Smooth muscle cell (in vitro differentiated cells): ENCODE data around the gene SERPINE1. TPM values are rescaled to one million over a fixed set of nuclear protein-coding genes. Genes with fewer than 3 reads are reported as not detected.
"Not testable (repeated sequence)": the region's sequence is repeated elsewhere in the genome, so short reads cannot be mapped to it uniquely, and the experiment has no call there.

Experiments used
- DNase-seq: peaks from one replicate; lab custom pipeline; 2025; ENCODE audit not compliant: unreplicated experiment; lab: John Stamatoyannopoulos, UW
- H2AFZ ChIP-seq: fragments of 200-600 bp; sonication (generic); 2 replicates; pipeline ENCODE4 v1.6.0; 2016; ENCODE audit warnings: antibody characterized with exemption, low read depth, mild to moderate bottlenecking
- H3F3A ChIP-seq: fragments of 200-600 bp; sonication (generic); 2 replicates; pipeline ENCODE4 v1.6.0; 2017; ENCODE audit warnings: antibody characterized with exemption, low read depth
- H3K27ac ChIP-seq: fragments of 200-600 bp; sonication (generic); 2 replicates; pipeline ENCODE4 v1.5.1; 2016; ENCODE audit warnings: low read depth, mild to moderate bottlenecking
- H3K27me3 ChIP-seq: fragments of 200-600 bp; sonication (generic); 2 replicates; pipeline ENCODE4 v1.6.1; 2016; ENCODE audit warnings: low read depth, mild to moderate bottlenecking
- H3K36me3 ChIP-seq: fragments of 200-600 bp; sonication (generic); 2 replicates; pipeline ENCODE4 v1.5.1; 2016; ENCODE audit warnings: low read depth
- H3K4me1 ChIP-seq: fragments of 200-600 bp; sonication (generic); 2 replicates; pipeline ENCODE4 v1.5.1; 2016; ENCODE audit warnings: low read depth
- H3K4me2 ChIP-seq: fragments of 200-600 bp; sonication (generic); 2 replicates; pipeline ENCODE4 v1.6.0; 2016; ENCODE audit warnings: mild to moderate bottlenecking
- H3K4me3 ChIP-seq: fragments of 200-600 bp; sonication (generic); 2 replicates; pipeline ENCODE4 v1.5.1; 2016; ENCODE audit warnings: mild to moderate bottlenecking
- H3K79me2 ChIP-seq: fragments of 200-600 bp; sonication (generic); 2 replicates; pipeline ENCODE4 v1.6.0; 2016; ENCODE audit warnings: low read depth, mild to moderate bottlenecking
- H3K9ac ChIP-seq: fragments of 200-600 bp; sonication (generic); 2 replicates; pipeline ENCODE4 v1.6.0; 2016; ENCODE audit warnings: low read depth
- H3K9me3 ChIP-seq: fragments of 200-600 bp; sonication (generic); replicated peaks from 2 replicates; pipeline ENCODE4 v1.5.1; 2016; ENCODE audit warnings: low read depth
- H4K20me1 ChIP-seq: fragments of 200-600 bp; sonication (generic); 2 replicates; pipeline ENCODE4 v1.6.0; 2016; ENCODE audit warnings: low read depth
- WGBS: methylation state at CpG from one replicate; pipeline ENCODE4 v1.1.7; 2016; ENCODE audit warnings: low lambda C conversion rate; 5-methylcytosine and 5-hydroxymethylcytosine counted together
- polyA plus RNA-seq: library from polyadenylated mRNA; unstranded; fragments of >200 nt; fragmentation: Nextera tagmentation; extraction: Ambion mirVana; gene quantifications from 2 replicates; pipeline ENCODE4 v1.2.1, GENCODE V29; 2016
- total RNA-seq: library from RNA; depleted of rRNA; stranded (reverse); fragments of >200 nt; gene quantifications from 2 replicates; pipeline ENCODE4 v1.2.3, GENCODE V29; 2014
- TF ChIP-seq, protein P1 (sequence below): fragments of 200-600 bp; sonication (generic); IDR thresholded peaks from 2 replicates; pipeline ENCODE4 v1.5.1; 2017; ENCODE audit warnings: borderline replicate concordance, mild to moderate bottlenecking, antibody characterized with exemption; ENCODE audit not compliant: insufficient read depth, poor library complexity, severe bottlenecking

SERPINE1 gene
- total and polyA plus RNA-seq, 2 experiments from 2014 or later = 435 to 495 TPM

GRCh38 chr7:101104193-101104713, 22.7 kb upstream of the SERPINE1 start:
- Histone ChIP-seq H3K9me3 (no peaks in the 10 kb centered on the region), H3K79me2 (no peaks in the 10 kb centered on the region), H2AFZ (no peak overlapping the region), H3K27ac (no peak overlapping the region), H4K20me1 (no peaks in the 10 kb centered on the region), H3F3A (peaks cover 15% of the 10 kb centered on the region), H3K36me3 (no peaks in the 10 kb centered on the region), H3K9ac (no peak overlapping the region), H3K4me3 (no peak overlapping the region), H3K4me1 (peaks cover 13% of the 10 kb centered on the region), H3K27me3 (no peaks in the 10 kb centered on the region), H3K4me2 (no peak overlapping the region)
- no peak for DNase-seq
- 59% methylated on average over 15 of the region's 15 CpGs for WGBS
- TF ChIP-seq, protein P1, sequence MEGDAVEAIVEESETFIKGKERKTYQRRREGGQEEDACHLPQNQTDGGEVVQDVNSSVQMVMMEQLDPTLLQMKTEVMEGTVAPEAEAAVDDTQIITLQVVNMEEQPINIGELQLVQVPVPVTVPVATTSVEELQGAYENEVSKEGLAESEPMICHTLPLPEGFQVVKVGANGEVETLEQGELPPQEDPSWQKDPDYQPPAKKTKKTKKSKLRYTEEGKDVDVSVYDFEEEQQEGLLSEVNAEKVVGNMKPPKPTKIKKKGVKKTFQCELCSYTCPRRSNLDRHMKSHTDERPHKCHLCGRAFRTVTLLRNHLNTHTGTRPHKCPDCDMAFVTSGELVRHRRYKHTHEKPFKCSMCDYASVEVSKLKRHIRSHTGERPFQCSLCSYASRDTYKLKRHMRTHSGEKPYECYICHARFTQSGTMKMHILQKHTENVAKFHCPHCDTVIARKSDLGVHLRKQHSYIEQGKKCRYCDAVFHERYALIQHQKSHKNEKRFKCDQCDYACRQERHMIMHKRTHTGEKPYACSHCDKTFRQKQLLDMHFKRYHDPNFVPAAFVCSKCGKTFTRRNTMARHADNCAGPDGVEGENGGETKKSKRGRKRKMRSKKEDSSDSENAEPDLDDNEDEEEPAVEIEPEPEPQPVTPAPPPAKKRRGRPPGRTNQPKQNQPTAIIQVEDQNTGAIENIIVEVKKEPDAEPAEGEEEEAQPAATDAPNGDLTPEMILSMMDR = no peak

- H3K27me3 ChIP-seq = no peaks in the 10 kb centered on the region
- H3K36me3 ChIP-seq = no peaks in the 10 kb centered on the region
- DNase-seq = no peak
- no peaks in the 10 kb centered on the region for H3K9me3 ChIP-seq
- no peak overlapping the region for H3K4me2 ChIP-seq
- H4K20me1 ChIP-seq = no peaks in the 10 kb centered on the region
- TF ChIP-seq, protein P1 = no peak
- H3K4me1 ChIP-seq = peaks cover 7% of the 10 kb centered on the region
- no peak overlapping the region for H3K9ac ChIP-seq
- no peaks in the 10 kb centered on the region for H3K79me2 ChIP-seq
- no peak overlapping the region for H3K4me3 ChIP-seq
- WGBS = 77% methylated on average over 3 of the region's 3 CpGs
- H3F3A ChIP-seq = peaks cover 9% of the 10 kb centered on the region
- H2AFZ ChIP-seq = no peak overlapping the region
- no peak overlapping the region for H3K27ac ChIP-seq
Measured at GRCh38 chr7:101104799-101105198, 22.1 kb upstream of the SERPINE1 start.

GRCh38 chr7:101105248-101105647, 21.7 kb upstream of the SERPINE1 start:
- not testable (repeated sequence) for H3K4me3 ChIP-seq, H3K79me2 ChIP-seq, H3K27ac ChIP-seq, H3F3A ChIP-seq, DNase-seq, H3K36me3 ChIP-seq, H3K4me1 ChIP-seq, H3K9me3 ChIP-seq, H3K27me3 ChIP-seq, H4K20me1 ChIP-seq, H3K4me2 ChIP-seq, H2AFZ ChIP-seq, H3K9ac ChIP-seq
- 84% methylated on average over 5 of the region's 5 CpGs for WGBS

GRCh38 chr7:101106386-101106785, 20.5 kb upstream of the SERPINE1 start:
- no peak overlapping the region for H3K4me2 ChIP-seq
- no peaks in the 10 kb centered on the region for H3K9me3 ChIP-seq
- no peak overlapping the region for H2AFZ ChIP-seq
- no peaks in the 10 kb centered on the region for H4K20me1 ChIP-seq
- H3F3A ChIP-seq = no peaks in the 10 kb centered on the region
- no peaks in the 10 kb centered on the region for H3K79me2 ChIP-seq
- no peak overlapping the region for H3K4me3 ChIP-seq
- TF ChIP-seq, protein P1 = no peak
- no peaks in the 10 kb centered on the region for H3K27me3 ChIP-seq
- H3K36me3 ChIP-seq = no peaks in the 10 kb centered on the region
- WGBS = 95% methylated on average over 7 of the region's 7 CpGs
- no peaks in the 10 kb centered on the region for H3K4me1 ChIP-seq
- H3K9ac ChIP-seq = no peak overlapping the region
- H3K27ac ChIP-seq = no peak overlapping the region
- DNase-seq = no peak
